H1 (cell line): Measurements from ENCODE around the gene PCGF3. TPM values are rescaled to one million over a fixed set of nuclear protein-coding genes. Genes with fewer than 3 reads are reported as not detected.

Source experiments
- CHD2 ChIP-seq: IDR thresholded peaks from 2 replicates; pipeline ENCODE4 v1.6.1; 2012; ENCODE audit warnings: low read length, improper control_type of control experiment
- SAP30 ChIP-seq: fragments of 300-600 bp; sonication (generic); IDR thresholded peaks from 2 replicates; pipeline ENCODE4 v1.7.1; 2012; ENCODE audit warnings: low read length, moderate library complexity, mild to moderate bottlenecking, inconsistent platforms; ENCODE audit not compliant: insufficient read depth, insufficient replicate concordance
- SP4 ChIP-seq: IDR thresholded peaks from 2 replicates; pipeline ENCODE4 v1.6.1; 2012; ENCODE audit warnings: low read length, inconsistent platforms
- SRF ChIP-seq: IDR thresholded peaks from 2 replicates; pipeline ENCODE4 v1.6.1; 2011; ENCODE audit warnings: mild to moderate bottlenecking, low read depth, low read length, moderate library complexity
- SUZ12 ChIP-seq: fragments of 200-600 bp; sonication (generic); IDR thresholded peaks from 2 replicates; pipeline ENCODE4 v1.6.1; 2012; ENCODE audit warnings: mild to moderate bottlenecking, inconsistent platforms, low read length, moderate library complexity, mixed read lengths
- polyA plus RNA-seq, 7 experiments: library from polyadenylated mRNA; depleted of rRNA in 3 of 7; stranded (reverse) in 5 of 7; unstranded in 2 of 7; fragments of >200 nt in 5 of 7; fragments of 200-250 nt in 2 of 7; gene quantifications; 1 replicate in 5 of 7; 2 replicates in 1 of 7; 4 replicates in 1 of 7; pipeline versions ENCODE4 v1.2.1 to v1.2.3, GENCODE V29; 2011 to 2013; ENCODE audit warnings: missing spikeins in 2 of 7, mixed read lengths in 2 of 7
- total RNA-seq: library from RNA; stranded (reverse); fragmentation: NEBNext Ultra II Directional; extraction: Animal tissue kit (Norgen Biotek cat#: 25700); gene quantifications from 2 replicates; pipeline ENCODE4 v1.2.1, GENCODE V29; 2021
- TF ChIP-seq, protein P1 (sequence below): fragments of 300-600 bp; sonication (generic); IDR thresholded peaks from 2 replicates; pipeline ENCODE4 v1.7.1; 2012; ENCODE audit warnings: low read length, moderate library complexity, mild to moderate bottlenecking, inconsistent platforms; ENCODE audit not compliant: insufficient replicate concordance
- TF ChIP-seq, protein P2 (sequence below), 3 experiments: IDR thresholded peaks; 1 replicate in 2 of 3; 2 replicates in 1 of 3; pipeline versions ENCODE4 v1.5.1 to v1.6.1; 2011; ENCODE audit warnings: low read length in 3 of 3, mild to moderate bottlenecking in 3 of 3, inconsistent platforms in 2 of 3, low read depth in 1 of 3, moderate library complexity in 1 of 3; ENCODE audit not compliant: insufficient read depth in 1 of 3; ENCODE audit errors: control extremely low read depth in 1 of 3

PCGF3 gene
- total and polyA plus RNA-seq, 2 of the 8 experiments (the other 6 are each of a cell fraction or from before 2014, with no cell fraction given), result 52.7 to 52.9 TPM

DNA sequence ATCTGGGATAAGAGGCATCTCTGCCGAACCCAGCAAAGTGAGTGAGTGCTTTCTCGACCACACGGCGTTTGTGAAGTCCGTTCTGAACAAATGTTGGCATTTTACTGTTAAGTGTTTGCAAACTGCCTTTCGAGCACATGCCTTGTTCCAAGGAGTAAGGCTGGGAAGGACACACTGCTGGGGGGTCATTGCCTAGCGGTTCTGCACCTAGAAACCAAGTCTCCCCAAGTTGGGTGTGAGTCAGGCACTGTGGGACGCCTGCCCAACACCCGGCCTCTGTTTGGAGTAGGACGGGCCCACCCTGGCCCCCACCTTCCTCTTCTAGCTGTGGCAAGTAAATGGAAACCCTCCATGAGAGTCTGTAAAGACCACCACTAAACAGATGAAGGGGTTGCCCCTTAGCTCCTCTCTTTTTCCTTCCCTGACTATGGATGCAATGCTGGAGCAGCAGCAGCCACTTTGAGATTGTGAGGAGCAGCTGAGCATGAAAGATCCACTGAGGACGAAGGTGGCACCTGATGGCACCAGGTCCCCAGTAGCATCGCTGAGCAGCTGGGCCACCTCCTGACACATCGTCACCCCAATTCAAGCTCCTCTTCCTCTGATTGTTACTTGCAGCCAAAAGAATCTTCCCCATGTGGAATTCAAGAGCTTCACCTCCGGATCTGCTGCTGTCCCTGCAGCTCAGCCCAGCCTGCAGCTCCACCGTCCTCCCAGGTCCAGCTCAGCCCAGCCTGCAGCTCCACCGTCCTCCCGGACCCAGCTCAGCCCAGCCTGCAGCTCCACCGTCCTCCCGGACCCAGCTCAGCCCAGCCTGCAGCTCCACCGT, 114.0 kb downstream of the PCGF3 start (continued):
- TF ChIP-seq SP4, result no peak
- no peak for TF ChIP-seq CHD2
- TF ChIP-seq, protein P1, sequence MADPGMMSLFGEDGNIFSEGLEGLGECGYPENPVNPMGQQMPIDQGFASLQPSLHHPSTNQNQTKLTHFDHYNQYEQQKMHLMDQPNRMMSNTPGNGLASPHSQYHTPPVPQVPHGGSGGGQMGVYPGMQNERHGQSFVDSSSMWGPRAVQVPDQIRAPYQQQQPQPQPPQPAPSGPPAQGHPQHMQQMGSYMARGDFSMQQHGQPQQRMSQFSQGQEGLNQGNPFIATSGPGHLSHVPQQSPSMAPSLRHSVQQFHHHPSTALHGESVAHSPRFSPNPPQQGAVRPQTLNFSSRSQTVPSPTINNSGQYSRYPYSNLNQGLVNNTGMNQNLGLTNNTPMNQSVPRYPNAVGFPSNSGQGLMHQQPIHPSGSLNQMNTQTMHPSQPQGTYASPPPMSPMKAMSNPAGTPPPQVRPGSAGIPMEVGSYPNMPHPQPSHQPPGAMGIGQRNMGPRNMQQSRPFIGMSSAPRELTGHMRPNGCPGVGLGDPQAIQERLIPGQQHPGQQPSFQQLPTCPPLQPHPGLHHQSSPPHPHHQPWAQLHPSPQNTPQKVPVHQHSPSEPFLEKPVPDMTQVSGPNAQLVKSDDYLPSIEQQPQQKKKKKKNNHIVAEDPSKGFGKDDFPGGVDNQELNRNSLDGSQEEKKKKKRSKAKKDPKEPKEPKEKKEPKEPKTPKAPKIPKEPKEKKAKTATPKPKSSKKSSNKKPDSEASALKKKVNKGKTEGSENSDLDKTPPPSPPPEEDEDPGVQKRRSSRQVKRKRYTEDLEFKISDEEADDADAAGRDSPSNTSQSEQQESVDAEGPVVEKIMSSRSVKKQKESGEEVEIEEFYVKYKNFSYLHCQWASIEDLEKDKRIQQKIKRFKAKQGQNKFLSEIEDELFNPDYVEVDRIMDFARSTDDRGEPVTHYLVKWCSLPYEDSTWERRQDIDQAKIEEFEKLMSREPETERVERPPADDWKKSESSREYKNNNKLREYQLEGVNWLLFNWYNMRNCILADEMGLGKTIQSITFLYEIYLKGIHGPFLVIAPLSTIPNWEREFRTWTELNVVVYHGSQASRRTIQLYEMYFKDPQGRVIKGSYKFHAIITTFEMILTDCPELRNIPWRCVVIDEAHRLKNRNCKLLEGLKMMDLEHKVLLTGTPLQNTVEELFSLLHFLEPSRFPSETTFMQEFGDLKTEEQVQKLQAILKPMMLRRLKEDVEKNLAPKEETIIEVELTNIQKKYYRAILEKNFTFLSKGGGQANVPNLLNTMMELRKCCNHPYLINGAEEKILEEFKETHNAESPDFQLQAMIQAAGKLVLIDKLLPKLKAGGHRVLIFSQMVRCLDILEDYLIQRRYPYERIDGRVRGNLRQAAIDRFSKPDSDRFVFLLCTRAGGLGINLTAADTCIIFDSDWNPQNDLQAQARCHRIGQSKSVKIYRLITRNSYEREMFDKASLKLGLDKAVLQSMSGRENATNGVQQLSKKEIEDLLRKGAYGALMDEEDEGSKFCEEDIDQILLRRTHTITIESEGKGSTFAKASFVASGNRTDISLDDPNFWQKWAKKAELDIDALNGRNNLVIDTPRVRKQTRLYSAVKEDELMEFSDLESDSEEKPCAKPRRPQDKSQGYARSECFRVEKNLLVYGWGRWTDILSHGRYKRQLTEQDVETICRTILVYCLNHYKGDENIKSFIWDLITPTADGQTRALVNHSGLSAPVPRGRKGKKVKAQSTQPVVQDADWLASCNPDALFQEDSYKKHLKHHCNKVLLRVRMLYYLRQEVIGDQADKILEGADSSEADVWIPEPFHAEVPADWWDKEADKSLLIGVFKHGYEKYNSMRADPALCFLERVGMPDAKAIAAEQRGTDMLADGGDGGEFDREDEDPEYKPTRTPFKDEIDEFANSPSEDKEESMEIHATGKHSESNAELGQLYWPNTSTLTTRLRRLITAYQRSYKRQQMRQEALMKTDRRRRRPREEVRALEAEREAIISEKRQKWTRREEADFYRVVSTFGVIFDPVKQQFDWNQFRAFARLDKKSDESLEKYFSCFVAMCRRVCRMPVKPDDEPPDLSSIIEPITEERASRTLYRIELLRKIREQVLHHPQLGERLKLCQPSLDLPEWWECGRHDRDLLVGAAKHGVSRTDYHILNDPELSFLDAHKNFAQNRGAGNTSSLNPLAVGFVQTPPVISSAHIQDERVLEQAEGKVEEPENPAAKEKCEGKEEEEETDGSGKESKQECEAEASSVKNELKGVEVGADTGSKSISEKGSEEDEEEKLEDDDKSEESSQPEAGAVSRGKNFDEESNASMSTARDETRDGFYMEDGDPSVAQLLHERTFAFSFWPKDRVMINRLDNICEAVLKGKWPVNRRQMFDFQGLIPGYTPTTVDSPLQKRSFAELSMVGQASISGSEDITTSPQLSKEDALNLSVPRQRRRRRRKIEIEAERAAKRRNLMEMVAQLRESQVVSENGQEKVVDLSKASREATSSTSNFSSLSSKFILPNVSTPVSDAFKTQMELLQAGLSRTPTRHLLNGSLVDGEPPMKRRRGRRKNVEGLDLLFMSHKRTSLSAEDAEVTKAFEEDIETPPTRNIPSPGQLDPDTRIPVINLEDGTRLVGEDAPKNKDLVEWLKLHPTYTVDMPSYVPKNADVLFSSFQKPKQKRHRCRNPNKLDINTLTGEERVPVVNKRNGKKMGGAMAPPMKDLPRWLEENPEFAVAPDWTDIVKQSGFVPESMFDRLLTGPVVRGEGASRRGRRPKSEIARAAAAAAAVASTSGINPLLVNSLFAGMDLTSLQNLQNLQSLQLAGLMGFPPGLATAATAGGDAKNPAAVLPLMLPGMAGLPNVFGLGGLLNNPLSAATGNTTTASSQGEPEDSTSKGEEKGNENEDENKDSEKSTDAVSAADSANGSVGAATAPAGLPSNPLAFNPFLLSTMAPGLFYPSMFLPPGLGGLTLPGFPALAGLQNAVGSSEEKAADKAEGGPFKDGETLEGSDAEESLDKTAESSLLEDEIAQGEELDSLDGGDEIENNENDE, result no peak
- TF ChIP-seq SAP30, result no peak
- no peak for TF ChIP-seq SRF
- TF ChIP-seq, protein P2, sequence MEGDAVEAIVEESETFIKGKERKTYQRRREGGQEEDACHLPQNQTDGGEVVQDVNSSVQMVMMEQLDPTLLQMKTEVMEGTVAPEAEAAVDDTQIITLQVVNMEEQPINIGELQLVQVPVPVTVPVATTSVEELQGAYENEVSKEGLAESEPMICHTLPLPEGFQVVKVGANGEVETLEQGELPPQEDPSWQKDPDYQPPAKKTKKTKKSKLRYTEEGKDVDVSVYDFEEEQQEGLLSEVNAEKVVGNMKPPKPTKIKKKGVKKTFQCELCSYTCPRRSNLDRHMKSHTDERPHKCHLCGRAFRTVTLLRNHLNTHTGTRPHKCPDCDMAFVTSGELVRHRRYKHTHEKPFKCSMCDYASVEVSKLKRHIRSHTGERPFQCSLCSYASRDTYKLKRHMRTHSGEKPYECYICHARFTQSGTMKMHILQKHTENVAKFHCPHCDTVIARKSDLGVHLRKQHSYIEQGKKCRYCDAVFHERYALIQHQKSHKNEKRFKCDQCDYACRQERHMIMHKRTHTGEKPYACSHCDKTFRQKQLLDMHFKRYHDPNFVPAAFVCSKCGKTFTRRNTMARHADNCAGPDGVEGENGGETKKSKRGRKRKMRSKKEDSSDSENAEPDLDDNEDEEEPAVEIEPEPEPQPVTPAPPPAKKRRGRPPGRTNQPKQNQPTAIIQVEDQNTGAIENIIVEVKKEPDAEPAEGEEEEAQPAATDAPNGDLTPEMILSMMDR (IDR thresholded peaks at IDR 0.05; ENCODE audit: control extremely low read depth in 1 of 3, insufficient read depth in 1 of 3, low read depth in 1 of 3, low read length in 3 of 3), result no peak
- no peak for TF ChIP-seq SUZ12
